K562 treated with DMSO at 1 percent for 24 hours (cell line): Measurements from ENCODE around the gene VRK3. TPM values are rescaled to one million over a fixed set of nuclear protein-coding genes. Genes with fewer than 3 reads are reported as not detected.

Experiments used
- total RNA-seq: library from RNA; unstranded; fragments of 300-600 nt; gene quantifications from 2 replicates; pipeline ENCODE4 v1.2.3, GENCODE V29; 2022; ENCODE audit warnings: low read depth; ENCODE audit not compliant: insufficient read depth

The VRK3 gene
- total RNA-seq, result 76.5 and 90.4 TPM in 2 replicates

GRCh38 chr19:50025022-50025793 lies at the start of gene VRK3:
Gene VRK3, minus strand, starts transcription at chr19:50025372. Its CDS starts 9,210 bp downstream, at chr19:50016162.

GRCh38 chr19:50025794-50026549 lies 800 bp upstream of the VRK3 start, which contains the start of gene ZNF473:
Gene ZNF473, plus strand, starts transcription at chr19:50026005. Its CDS starts 5,078 bp downstream, at chr19:50031083.

GRCh38 chr19:49960980-49961379 lies 64.2 kb downstream of the VRK3 start, which contains the start of gene SIGLEC11:
Gene SIGLEC11, minus strand, starts transcription at chr19:49961172. Its CDS starts 91 bp downstream, at chr19:49961081.

GRCh38 chr19:49929121-49929610 lies 96.0 kb downstream of the VRK3 start, which contains the start of the genes ATF5 and NUP62:
Gene ATF5, plus strand, starts transcription at chr19:49929205. Its CDS starts 1,646 bp downstream, at chr19:49930851.
Gene NUP62, minus strand, starts transcription at chr19:49929504. Its CDS starts 19,697 bp downstream, at chr19:49909807.

Other genes starting within 250 kb of the VRK3 start
- 6.3 and 14.1 TPM in 2 replicates for gene FUZ, start 212.1 kb downstream of the VRK3 start, total RNA-seq
- gene MED25, start 207.1 kb downstream of the VRK3 start, total RNA-seq, result 94.0 and 104 TPM in 2 replicates
- 217 and 237 TPM in 2 replicates for gene PTOV1, start 174.2 kb downstream of the VRK3 start, total RNA-seq
- gene PNKP, start 157.8 kb downstream of the VRK3 start, total RNA-seq, result 66.3 and 78.1 TPM in 2 replicates
- 52.6 and 60.0 TPM in 2 replicates for gene AKT1S1, start 148.0 kb downstream of the VRK3 start, total RNA-seq
- gene TBC1D17, start 147.7 kb downstream of the VRK3 start, total RNA-seq, result 17.9 and 21.2 TPM in 2 replicates
- gene IL4I1, start 128.5 kb downstream of the VRK3 start, total RNA-seq, result 3.1 and 4.1 TPM in 2 replicates
- 973 and 1,076 TPM in 2 replicates for gene ATF5, start 96.2 kb downstream of the VRK3 start, total RNA-seq
- 72.0 and 81.7 TPM in 2 replicates for gene NUP62, start 95.9 kb downstream of the VRK3 start, total RNA-seq
- gene SIGLEC11, start 64.2 kb downstream of the VRK3 start, total RNA-seq, result not detected in 2 replicates
- gene ZNF473, start 633 bp upstream of the VRK3 start, total RNA-seq, result 7.7 and 9.1 TPM in 2 replicates
- not detected in 2 replicates for gene IZUMO2, start 137.9 kb upstream of the VRK3 start, total RNA-seq
- 2.7 and 3.1 TPM in 2 replicates for gene MYH14, start 178.2 kb upstream of the VRK3 start, total RNA-seq